ENCODE measurements around the gene CDH19.

DNA sequence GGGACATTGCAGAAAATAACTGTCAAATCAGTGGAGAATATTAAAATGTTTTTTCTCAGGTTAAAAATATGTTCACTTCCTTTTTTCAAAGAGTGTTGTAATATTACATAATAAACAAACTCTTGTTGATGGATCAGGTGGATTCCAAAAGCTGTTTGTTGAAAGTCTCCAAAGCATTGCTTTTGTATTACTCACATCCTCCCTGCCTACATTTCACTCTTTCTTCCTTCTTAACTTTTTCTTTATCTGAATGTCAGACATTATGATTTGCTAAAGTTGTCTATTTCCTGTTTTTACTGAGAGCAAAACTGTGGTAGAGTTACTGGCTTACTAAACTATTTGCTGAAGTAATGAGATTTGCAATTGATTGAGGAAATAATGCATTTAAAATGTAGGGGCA, 92.1 kb downstream of the CDH19 start:
- TF ChIP-seq, protein P1, sequence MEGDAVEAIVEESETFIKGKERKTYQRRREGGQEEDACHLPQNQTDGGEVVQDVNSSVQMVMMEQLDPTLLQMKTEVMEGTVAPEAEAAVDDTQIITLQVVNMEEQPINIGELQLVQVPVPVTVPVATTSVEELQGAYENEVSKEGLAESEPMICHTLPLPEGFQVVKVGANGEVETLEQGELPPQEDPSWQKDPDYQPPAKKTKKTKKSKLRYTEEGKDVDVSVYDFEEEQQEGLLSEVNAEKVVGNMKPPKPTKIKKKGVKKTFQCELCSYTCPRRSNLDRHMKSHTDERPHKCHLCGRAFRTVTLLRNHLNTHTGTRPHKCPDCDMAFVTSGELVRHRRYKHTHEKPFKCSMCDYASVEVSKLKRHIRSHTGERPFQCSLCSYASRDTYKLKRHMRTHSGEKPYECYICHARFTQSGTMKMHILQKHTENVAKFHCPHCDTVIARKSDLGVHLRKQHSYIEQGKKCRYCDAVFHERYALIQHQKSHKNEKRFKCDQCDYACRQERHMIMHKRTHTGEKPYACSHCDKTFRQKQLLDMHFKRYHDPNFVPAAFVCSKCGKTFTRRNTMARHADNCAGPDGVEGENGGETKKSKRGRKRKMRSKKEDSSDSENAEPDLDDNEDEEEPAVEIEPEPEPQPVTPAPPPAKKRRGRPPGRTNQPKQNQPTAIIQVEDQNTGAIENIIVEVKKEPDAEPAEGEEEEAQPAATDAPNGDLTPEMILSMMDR (IDR thresholded peaks at IDR 0.05), result no peak
- TF ChIP-seq POLR2A (IDR thresholded peaks at IDR 0.05) (no peak), POLR2AphosphoS5 (IDR thresholded peaks at IDR 0.05) (no peak)

All from breast epithelium (tissue), 3 donors.